ENCODE results near the gene CD9.

CD9 gene

DNA sequence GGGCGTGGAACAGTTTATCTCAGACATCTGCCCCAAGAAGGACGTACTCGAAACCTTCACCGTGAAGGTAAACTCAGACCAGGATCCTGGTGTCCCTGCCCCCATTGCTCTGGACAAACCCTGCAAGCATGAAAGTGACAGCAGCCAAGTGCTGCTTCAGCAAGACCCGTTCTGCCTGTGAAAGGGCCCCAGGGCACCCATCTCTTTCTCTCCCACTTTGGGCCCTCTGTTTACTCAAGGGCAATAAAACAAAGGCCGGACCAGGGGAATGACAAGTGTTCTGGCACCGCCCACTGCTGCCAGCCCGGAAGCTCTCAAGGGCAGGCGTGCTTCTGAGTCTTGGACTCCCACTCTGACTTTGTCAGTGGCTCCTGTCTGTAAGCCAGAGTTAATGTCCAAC is 35.3 kb downstream of the CD9 start:
- H3K4me2 ChIP-seq (ENCODE audit: insufficient read depth, low read length): no peak overlapping the region
- H3K9me3 ChIP-seq (ENCODE audit: insufficient read depth, low read length, severe bottlenecking): no peaks in the 10 kb centered on the region
- H3K4me3 ChIP-seq (ENCODE audit: low read depth in 1 of 2, low read length in 2 of 2): no peak overlapping the region
- no peak overlapping the region for H3K9ac ChIP-seq (ENCODE audit: low read depth, low read length)
- no peaks in the 10 kb centered on the region for H3K36me3 ChIP-seq (ENCODE audit: insufficient read depth, low read length)
- H3K79me2 ChIP-seq (ENCODE audit: insufficient read depth, low read length): no peaks in the 10 kb centered on the region
- ATAC-seq (ENCODE audit: insufficient read depth, low read depth) (no peak), DNase-seq (no peak)
- TF ChIP-seq, protein P1, sequence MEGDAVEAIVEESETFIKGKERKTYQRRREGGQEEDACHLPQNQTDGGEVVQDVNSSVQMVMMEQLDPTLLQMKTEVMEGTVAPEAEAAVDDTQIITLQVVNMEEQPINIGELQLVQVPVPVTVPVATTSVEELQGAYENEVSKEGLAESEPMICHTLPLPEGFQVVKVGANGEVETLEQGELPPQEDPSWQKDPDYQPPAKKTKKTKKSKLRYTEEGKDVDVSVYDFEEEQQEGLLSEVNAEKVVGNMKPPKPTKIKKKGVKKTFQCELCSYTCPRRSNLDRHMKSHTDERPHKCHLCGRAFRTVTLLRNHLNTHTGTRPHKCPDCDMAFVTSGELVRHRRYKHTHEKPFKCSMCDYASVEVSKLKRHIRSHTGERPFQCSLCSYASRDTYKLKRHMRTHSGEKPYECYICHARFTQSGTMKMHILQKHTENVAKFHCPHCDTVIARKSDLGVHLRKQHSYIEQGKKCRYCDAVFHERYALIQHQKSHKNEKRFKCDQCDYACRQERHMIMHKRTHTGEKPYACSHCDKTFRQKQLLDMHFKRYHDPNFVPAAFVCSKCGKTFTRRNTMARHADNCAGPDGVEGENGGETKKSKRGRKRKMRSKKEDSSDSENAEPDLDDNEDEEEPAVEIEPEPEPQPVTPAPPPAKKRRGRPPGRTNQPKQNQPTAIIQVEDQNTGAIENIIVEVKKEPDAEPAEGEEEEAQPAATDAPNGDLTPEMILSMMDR (IDR thresholded peaks at IDR 0.05; ENCODE audit: borderline replicate concordance, extremely low read depth, low read length, poor library complexity, severe bottlenecking): no peak
- no peak for TF ChIP-seq EZH2 (IDR thresholded peaks at IDR 0.05; ENCODE audit: borderline replicate concordance, low read depth, low read length, severe bottlenecking)
- no peaks in the 10 kb centered on the region for H4K20me1 ChIP-seq (ENCODE audit: insufficient read depth, low read length)
- H3K27me3 ChIP-seq (ENCODE audit: insufficient read depth, low read length, poor library complexity): peaks cover 10% of the 10 kb centered on the region
- no peak overlapping the region for H2AFZ ChIP-seq (ENCODE audit: low read depth, low read length)
- no peaks in the 10 kb centered on the region for H3K4me1 ChIP-seq (ENCODE audit: insufficient read depth, low read length)
- no peak overlapping the region for H3K27ac ChIP-seq (ENCODE audit: low read length)

DNA sequence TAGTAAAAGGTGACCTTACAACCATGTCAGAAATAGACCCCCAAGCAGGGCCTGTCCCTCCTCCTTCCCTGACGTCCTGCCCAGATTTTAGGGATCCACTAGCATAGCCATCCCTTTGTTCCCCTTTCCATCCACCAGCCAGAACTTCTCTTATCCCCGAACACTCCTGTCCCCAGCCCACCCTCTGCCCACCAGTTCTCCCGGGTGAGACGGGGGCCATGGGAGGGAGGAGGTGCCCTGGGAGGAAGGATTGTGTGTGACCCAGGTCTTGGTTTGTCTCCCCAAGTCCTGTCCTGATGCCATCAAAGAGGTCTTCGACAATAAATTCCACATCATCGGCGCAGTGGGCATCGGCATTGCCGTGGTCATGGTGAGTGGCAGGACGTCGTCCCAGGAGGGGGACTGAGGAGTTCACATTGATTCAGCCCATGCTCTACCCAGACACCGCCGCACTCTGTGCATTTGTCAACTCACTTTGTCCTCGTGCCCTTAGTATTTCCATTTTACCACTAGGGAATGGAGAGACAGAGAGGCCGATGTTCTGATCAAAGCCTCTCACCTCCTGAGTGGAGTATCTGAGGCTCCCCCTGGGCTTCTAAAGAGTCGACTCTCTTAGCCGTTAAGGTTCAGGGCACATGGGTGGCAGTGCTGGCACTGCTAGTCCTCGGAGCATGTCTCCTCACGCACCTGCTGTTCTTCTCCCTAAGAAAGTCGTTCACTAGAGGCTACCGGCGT is 35.9 kb downstream of the CD9 start:
- no peak overlapping the region for H3K9ac ChIP-seq (ENCODE audit: low read depth, low read length)
- H4K20me1 ChIP-seq (ENCODE audit: insufficient read depth, low read length): no peaks in the 10 kb centered on the region
- H3K4me3 ChIP-seq (ENCODE audit: low read depth in 1 of 2, low read length in 2 of 2): no peak overlapping the region
- no peaks in the 10 kb centered on the region for H3K36me3 ChIP-seq (ENCODE audit: insufficient read depth, low read length)
- TF ChIP-seq, protein P1 (IDR thresholded peaks at IDR 0.05; ENCODE audit: borderline replicate concordance, extremely low read depth, low read length, poor library complexity, severe bottlenecking): no peak
- TF ChIP-seq EZH2 (IDR thresholded peaks at IDR 0.05; ENCODE audit: borderline replicate concordance, low read depth, low read length, severe bottlenecking): no peak
- H3K79me2 ChIP-seq (ENCODE audit: insufficient read depth, low read length): no peaks in the 10 kb centered on the region
- no peak for ATAC-seq (ENCODE audit: insufficient read depth, low read depth)
- peaks cover 6% of the 10 kb centered on the region for H3K27me3 ChIP-seq (ENCODE audit: insufficient read depth, low read length, poor library complexity)
- H3K9me3 ChIP-seq (ENCODE audit: insufficient read depth, low read length, severe bottlenecking): no peaks in the 10 kb centered on the region
- no peak for DNase-seq
- H3K4me1 ChIP-seq (ENCODE audit: insufficient read depth, low read length): no peaks in the 10 kb centered on the region
- no peak overlapping the region for H2AFZ ChIP-seq (ENCODE audit: low read depth, low read length)
- H3K4me2 ChIP-seq (ENCODE audit: insufficient read depth, low read length): no peak overlapping the region
- H3K27ac ChIP-seq (ENCODE audit: low read length): no peak overlapping the region

DNA sequence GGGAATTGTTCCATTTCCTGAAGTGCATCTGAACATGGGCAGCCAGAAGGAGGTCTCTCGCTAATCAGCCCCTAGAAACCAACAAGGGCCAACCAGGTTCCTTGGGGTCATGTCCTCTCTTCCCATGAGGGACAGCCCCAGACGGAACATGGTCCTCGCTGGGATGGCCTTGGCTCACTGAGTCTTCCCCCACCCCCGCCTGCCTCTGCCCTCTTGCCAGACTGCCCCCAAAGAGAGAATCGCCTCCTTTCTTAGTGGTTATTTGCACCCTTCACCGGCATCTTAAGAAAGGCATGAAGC is 36.4 kb downstream of the CD9 start:
- Histone ChIP-seq H3K27ac (ENCODE audit: low read length) (no peak overlapping the region), H3K4me1 (ENCODE audit: insufficient read depth, low read length) (no peaks in the 10 kb centered on the region)

More for the DNA sequence above, 36.4 kb downstream of the CD9 start:
- no peaks in the 10 kb centered on the region for H3K9me3 ChIP-seq (ENCODE audit: insufficient read depth, low read length, severe bottlenecking)
- no peaks in the 10 kb centered on the region for H3K36me3 ChIP-seq (ENCODE audit: insufficient read depth, low read length)
- no peak overlapping the region for H3K4me2 ChIP-seq (ENCODE audit: insufficient read depth, low read length)
- no peak overlapping the region for H3K9ac ChIP-seq (ENCODE audit: low read depth, low read length)
- no peaks in the 10 kb centered on the region for H4K20me1 ChIP-seq (ENCODE audit: insufficient read depth, low read length)
- H3K4me3 ChIP-seq (ENCODE audit: low read depth in 1 of 2, low read length in 2 of 2): no peak overlapping the region
- peaks cover 6% of the 10 kb centered on the region for H3K27me3 ChIP-seq (ENCODE audit: insufficient read depth, low read length, poor library complexity)
- no peaks in the 10 kb centered on the region for H3K79me2 ChIP-seq (ENCODE audit: insufficient read depth, low read length)
- TF ChIP-seq EZH2 (IDR thresholded peaks at IDR 0.05; ENCODE audit: borderline replicate concordance, low read depth, low read length, severe bottlenecking): no peak
- TF ChIP-seq, protein P1 (IDR thresholded peaks at IDR 0.05; ENCODE audit: borderline replicate concordance, extremely low read depth, low read length, poor library complexity, severe bottlenecking): no peak
- DNase-seq (no peak), ATAC-seq (ENCODE audit: insufficient read depth, low read depth) (no peak)
- H2AFZ ChIP-seq (ENCODE audit: low read depth, low read length): no peak overlapping the region

Data from DND-41 (cell line).